NCI-H748 (cell line): ENCODE measurements around the gene GNGT2.
A peak's percentile ranks its signal among the peaks of the same experiment; 100 is the strongest.
"Not testable (repeated sequence)": the region's sequence is repeated elsewhere in the genome, so short reads cannot be mapped to it uniquely, and the experiment has no call there.

Source experiments
- DNase-seq: peaks from one replicate; lab custom pipeline; 2025; ENCODE audit not compliant: unreplicated experiment; lab: John Stamatoyannopoulos, UW

The GNGT2 gene

GRCh38 chr17:49180998-49181635 lies 29.3 kb downstream of the GNGT2 start:
- no peak for DNase-seq

- DNase-seq, result peak; percentile 68
These were observed 30.1 kb downstream of the GNGT2 start for GRCh38 chr17:49180303-49180702.

GRCh38 chr17:49175978-49176377 lies 34.4 kb downstream of the GNGT2 start:
- not testable (repeated sequence) for DNase-seq

- not testable (repeated sequence) for DNase-seq
These were observed 39.7 kb downstream of the GNGT2 start for GRCh38 chr17:49170711-49171110.

GRCh38 chr17:49170216-49170615 lies 40.2 kb downstream of the GNGT2 start:
- no peak for DNase-seq

- DNase-seq, result no peak
These were observed 41.7 kb downstream of the GNGT2 start for GRCh38 chr17:49168706-49169105.

- no peak for DNase-seq
These were observed 45.2 kb downstream of the GNGT2 start for GRCh38 chr17:49165143-49165542.

- DNase-seq, result no peak
These were observed 47.5 kb downstream of the GNGT2 start for GRCh38 chr17:49162866-49163265.

- no peak for DNase-seq
These were observed 52.6 kb downstream of the GNGT2 start for GRCh38 chr17:49157784-49158183.

GRCh38 chr17:49156256-49156655 lies 54.1 kb downstream of the GNGT2 start:
- DNase-seq, result no peak
